Endothelial cell of umbilical vein (primary cell): Measurements from ENCODE around the gene IL24. TPM values are rescaled to one million over a fixed set of nuclear protein-coding genes. Genes with fewer than 3 reads are reported as not detected.

Experiments used
- BruUV-seq: library from RNA; stranded (reverse); fragments of 400-500 nt; replicated peaks from 2 replicates; lab custom pipeline; 2021; lab: Mats Ljungman, UMichigan
- CTCF ChIA-PET: fragments of 300-600, 350-600 bp; sonication (Branson Sonifier 250); formaldehyde crosslinking; loops from one replicate; lab custom pipeline; 2021; ENCODE audit warnings: antibody characterized with exemption, inconsistent platforms; lab: Charles Lee
- POLR2A ChIA-PET: fragments of 300-600, 350-600 bp; sonication (Branson Sonifier 250); formaldehyde crosslinking; loops from one replicate; lab custom pipeline; 2021; ENCODE audit warnings: antibody characterized with exemption, inconsistent platforms; lab: Charles Lee
- DNase-seq: peaks from one replicate; pipeline ENCODE4 v3.0.0-alpha.2; 2011; ENCODE audit warnings: low read depth, low spot score
- FAIRE-seq: peaks from 2 replicates; lab custom pipeline; 2011; peaks lifted over from hg19 to GRCh38; lab: Jason Lieb, UNC
- H2AFZ ChIP-seq: 2 replicates; pipeline ENCODE4 v1.6.0; 2012; ENCODE audit warnings: low read depth, low read length, control low read depth, inconsistent platforms
- H3K27ac ChIP-seq: 2 replicates; pipeline ENCODE4 v1.5.1; 2011; ENCODE audit warnings: low read depth, mild to moderate bottlenecking, control low read depth, low read length, moderate library complexity; ENCODE audit not compliant: insufficient read depth
- H3K27me3 ChIP-seq, 2 experiments: 2 replicates each; pipeline versions ENCODE4 v1.6.0 to v1.6.1; 2011; ENCODE audit warnings: low read length in 2 of 2, mixed read lengths in 1 of 2; ENCODE audit not compliant: control insufficient read depth in 2 of 2, insufficient read depth in 2 of 2
- H3K36me3 ChIP-seq, 2 experiments: 2 replicates in 1 of 2; 3 replicates in 1 of 2; pipeline ENCODE4 v1.5.1; 2011; ENCODE audit warnings: low read length in 2 of 2, mild to moderate bottlenecking in 1 of 2, moderate library complexity in 1 of 2; ENCODE audit not compliant: control insufficient read depth in 2 of 2, insufficient read depth in 2 of 2; ENCODE audit errors: extremely low read depth in 1 of 2
- H3K4me1 ChIP-seq: 3 replicates; pipeline ENCODE4 v1.5.1; 2011; ENCODE audit warnings: mild to moderate bottlenecking, low read length; ENCODE audit not compliant: control insufficient read depth, insufficient read depth; ENCODE audit errors: extremely low read depth
- H3K4me2 ChIP-seq: 2 replicates; pipeline ENCODE4 v1.6.1; 2011; ENCODE audit warnings: low read length, control low read depth, mixed read lengths; ENCODE audit not compliant: insufficient read depth
- H3K4me3 ChIP-seq, 3 experiments: fragments of 200-600 bp in 1 of 3; sonication (generic), shearing (Covaris generic) in 1 of 3; replicated peaks in 1 of 3; 2 replicates each; pipeline ENCODE4 v1.5.1; 2011 to 2016; ENCODE audit warnings: control low read depth in 3 of 3, low read length in 3 of 3, mild to moderate bottlenecking in 2 of 3, inconsistent platforms in 1 of 3, low read depth in 1 of 3, moderate library complexity in 1 of 3; ENCODE audit not compliant: insufficient read depth in 1 of 3
- H3K79me2 ChIP-seq: 2 replicates; pipeline ENCODE4 v1.6.0; 2012; ENCODE audit warnings: low read length, inconsistent platforms; ENCODE audit not compliant: control insufficient read depth, insufficient read depth
- H3K9ac ChIP-seq: replicated peaks from 2 replicates; pipeline ENCODE3; 2011; ENCODE audit warnings: low read length, control low read depth; ENCODE audit not compliant: insufficient read depth; ENCODE audit errors: extremely low read depth
- H3K9me1 ChIP-seq: replicated peaks from 3 replicates; pipeline ENCODE4 v1.6.0; 2011; ENCODE audit warnings: mild to moderate bottlenecking, low read length; ENCODE audit not compliant: control insufficient read depth, insufficient read depth; ENCODE audit errors: extremely low read depth
- H3K9me3 ChIP-seq: replicated peaks from 2 replicates; pipeline ENCODE4 v1.5.1; 2012; ENCODE audit warnings: low read length, inconsistent platforms; ENCODE audit not compliant: control insufficient read depth, insufficient read depth
- H4K20me1 ChIP-seq: replicated peaks from 2 replicates; pipeline ENCODE3; 2011; ENCODE audit warnings: mild to moderate bottlenecking, low read length; ENCODE audit not compliant: control insufficient read depth, insufficient read depth; ENCODE audit errors: extremely low read depth
- CTCF ChIP-seq, 2 donors: IDR thresholded peaks; 1 replicate in 1 of 2; 2 replicates in 1 of 2; pipeline ENCODE4 v1.5.1; 2011; ENCODE audit warnings: low read length in 2 of 2, mild to moderate bottlenecking in 2 of 2, moderate library complexity in 2 of 2, control low read depth in 1 of 2, inconsistent platforms in 1 of 2, low read depth in 1 of 2; ENCODE audit not compliant: insufficient read depth in 1 of 2; ENCODE audit errors: extremely low read depth in 1 of 2
- EZH2 ChIP-seq: IDR thresholded peaks from 2 replicates; pipeline ENCODE4 v1.6.1; 2012; ENCODE audit warnings: borderline replicate concordance, low read depth, mild to moderate bottlenecking, moderate library complexity, low read length, inconsistent platforms; ENCODE audit not compliant: severe bottlenecking
- FOS ChIP-seq: IDR thresholded peaks from 2 replicates; pipeline ENCODE4 v1.6.1; 2011; ENCODE audit warnings: mild to moderate bottlenecking, low read length, moderate library complexity, borderline replicate concordance; ENCODE audit not compliant: insufficient read depth
- GATA2 ChIP-seq: IDR thresholded peaks from 2 replicates; pipeline ENCODE4 v1.7.0; 2011; ENCODE audit warnings: low read depth, mild to moderate bottlenecking, moderate library complexity, mixed read lengths, low read length; ENCODE audit not compliant: insufficient read length, insufficient read depth
- JUN ChIP-seq: IDR thresholded peaks from 2 replicates; pipeline ENCODE4 v1.6.1; 2011; ENCODE audit warnings: borderline replicate concordance, low read depth; ENCODE audit not compliant: insufficient read length, insufficient read depth
- MAX ChIP-seq: IDR thresholded peaks from 2 replicates; pipeline ENCODE4 v1.6.1; 2011; ENCODE audit not compliant: insufficient read depth, insufficient read length
- MYC ChIP-seq: IDR thresholded peaks from one replicate; pipeline ENCODE4 v1.6.1; 2011; ENCODE audit warnings: mild to moderate bottlenecking, low read depth, low read length
- POLR2A ChIP-seq: IDR thresholded peaks from 2 replicates; pipeline ENCODE4 v1.6.1; 2012; ENCODE audit warnings: low read depth, mild to moderate bottlenecking, control low read depth, low read length
- POLR2AphosphoS5 ChIP-seq: IDR thresholded peaks from 2 replicates; pipeline ENCODE4 v1.6.1; 2012; ENCODE audit warnings: low read depth, mild to moderate bottlenecking, control low read depth, low read length, moderate library complexity; ENCODE audit not compliant: insufficient read depth
- dilution Hi-C: fragments of 300-500 bp; cut with MboI; formaldehyde crosslinking; loops from one replicate; pipeline ENCODE4 v1.15.0; 2019; ENCODE audit warnings: low sequenced_read_pairs; ENCODE audit not compliant: extremely low pct_ligation_motif_present
- intact Hi-C: fragments of 100-400 bp; cut with micrococcal nuclease; formaldehyde crosslinking; loops from one replicate; pipeline ENCODE4 v1.10.0; 2022
- polyA plus RNA-seq, 4 experiments: library from polyadenylated mRNA; depleted of rRNA in 3 of 4; stranded (reverse) in 3 of 4; unstranded in 1 of 4; fragments of >200 nt; gene quantifications; 2 replicates each; pipeline versions ENCODE4 v1.2.1 to v1.2.3, GENCODE V29; 2011 to 2012; ENCODE audit warnings: missing spikeins in 1 of 4
- total RNA-seq: library from RNA; stranded (reverse); gene quantifications from 2 replicates; pipeline ENCODE4 v1.2.3, GENCODE V29; 2021

The IL24 gene
- total and polyA plus RNA-seq, 2 donors (not counting 3 experiments of a cell fraction or from before 2014, with no cell fraction given), result not detected

GRCh38 chr1:206867716-206868115 lies 29.5 kb upstream of the IL24 start:
- no TSS peak for BruUV-seq
- H3K79me2 ChIP-seq, result no peaks in the 10 kb centered on the region
- no peak overlapping the region for H3K9ac ChIP-seq
- no peak overlapping the region for H3K27ac ChIP-seq
- ChIA-PET CTCF (no interaction called here), POLR2A (no interaction called here)
- FAIRE-seq (no peak), DNase-seq (no peak)
- H3K4me2 ChIP-seq, result no peak overlapping the region
- dilution Hi-C loops, result no loop called here
- no peaks in the 10 kb centered on the region for H3K9me1 ChIP-seq
- no peaks in the 10 kb centered on the region for H3K9me3 ChIP-seq
- no peaks in the 10 kb centered on the region for H3K4me1 ChIP-seq
- TF ChIP-seq GATA2 (no peak), EZH2 (no peak), POLR2A (no peak), FOS (no peak), POLR2AphosphoS5 (no peak), MYC (no peak), CTCF (IDR thresholded peaks at IDR 0.05; ENCODE audit: extremely low read depth in 1 of 2, insufficient read depth in 1 of 2, low read depth in 1 of 2, low read length in 2 of 2) (no peak), MAX (no peak), JUN (no peak)
- no peaks in the 10 kb centered on the region for H4K20me1 ChIP-seq
- no peaks in the 10 kb centered on the region for H3K36me3 ChIP-seq
- no peak overlapping the region for H3K4me3 ChIP-seq
- intact Hi-C loops, result no loop called here
- peaks cover 0 to 2% of the 10 kb centered on the region in 2 experiments for H3K27me3 ChIP-seq
- no peak overlapping the region for H2AFZ ChIP-seq
